ENCODE results near the gene DPH1. TPM values are rescaled to one million over a fixed set of nuclear protein-coding genes. Genes with fewer than 3 reads are reported as not detected.

DPH1 gene
- total and polyA plus RNA-seq, 8 donors, result 11.6 to 188 (median 31.5) TPM

GRCh38 chr17:2025622-2026309 lies 4.2 kb upstream of the DPH1 start:
- Histone ChIP-seq H3K4me3 (peak overlapping the region; percentile 56 to 77 (median 58)), H3K9me3 (no peaks in the 10 kb centered on the region), H3K27me3 (peaks cover 0 to 79% (median 45%) of the 10 kb centered on the region in 3 donors)

GRCh38 chr17:2027528-2028233 lies 2.3 kb upstream of the DPH1 start:
- TF ChIP-seq CTCF (IDR thresholded peaks at IDR 0.05) (no peak), POLR2AphosphoS5 (IDR thresholded peaks at IDR 0.05) (no peak), POLR2A (IDR thresholded peaks at IDR 0.05) (no peak)
- peaks cover 42 to 69% (median 66%) of the 10 kb centered on the region in 4 donors for H3K4me1 ChIP-seq
- intact Hi-C loops (cut with DNase I; ENCODE audit: low total_unique reads), result loop anchor here (5.0 kb wide), 1 partner anchor 120 kb away; no protein-coding TSS in a partner anchor

More at GRCh38 chr17:2025622-2026309, 4.2 kb upstream of the DPH1 start:
- H3K27ac ChIP-seq, result peak overlapping the region in 2 of 5 donors; percentile 18 to 28
- peak; percentile 81 to 89 for DNase-seq
- 0 to 2% (median 2%) methylated on average over 25 to 55 of the region's 55 CpGs for WGBS, 5 donors
- no peaks in the 10 kb centered on the region for H3K36me3 ChIP-seq
- intact Hi-C loops (cut with DNase I; ENCODE audit: low total_unique reads), result loop anchor here (5.0 kb wide), 1 partner anchor 118 kb away; no protein-coding TSS in a partner anchor
- TF ChIP-seq EP300 (IDR thresholded peaks at IDR 0.05) (no peak), POLR2AphosphoS5 (IDR thresholded peaks at IDR 0.05) (peak in 1 of 3 donors; percentile 17), CTCF (IDR thresholded peaks at IDR 0.05) (peak in 5 of 7 experiments; percentile 45 to 84 (median 64)), POLR2A (IDR thresholded peaks at IDR 0.05) (no peak)
- peaks cover 30 to 50% (median 49%) of the 10 kb centered on the region in 4 donors for H3K4me1 ChIP-seq

GRCh38 chr17:2028234-2028614 lies 1.7 kb upstream of the DPH1 start:
- Histone ChIP-seq H3K27ac (no peak overlapping the region), H3K4me1 (peaks cover 42 to 66% (median 64%) of the 10 kb centered on the region in 4 donors), H3K9me3 (no peaks in the 10 kb centered on the region), H3K4me3 (no peak overlapping the region), H3K27me3 (peaks cover 0 to 64% (median 43%) of the 10 kb centered on the region in 3 donors), H3K36me3 (peaks cover 0 to under 1% (median under 1%) of the 10 kb centered on the region in 4 donors)
- no peak for DNase-seq
- 68 to 92% (median 85%) methylated on average over 5 of the region's 5 CpGs for WGBS, 5 donors
- TF ChIP-seq EP300 (IDR thresholded peaks at IDR 0.05) (no peak), CTCF (IDR thresholded peaks at IDR 0.05) (no peak), POLR2AphosphoS5 (IDR thresholded peaks at IDR 0.05) (no peak), POLR2A (IDR thresholded peaks at IDR 0.05) (no peak)
- intact Hi-C loops (cut with DNase I; ENCODE audit: low total_unique reads), result loop anchor here (5.0 kb wide), 1 partner anchor 121 kb away; no protein-coding TSS in a partner anchor

More at GRCh38 chr17:2027528-2028233, 2.3 kb upstream of the DPH1 start:
- peak in 1 of 2 donors; percentile 41 for DNase-seq
- no peaks in the 10 kb centered on the region for H3K9me3 ChIP-seq
- peaks cover 0 to 70% (median 45%) of the 10 kb centered on the region in 3 donors for H3K27me3 ChIP-seq
- H3K4me3 ChIP-seq, result no peak overlapping the region
- 54 to 65% (median 60%) methylated on average over 11 of the region's 11 CpGs for WGBS, 5 donors
- no peak overlapping the region for H3K27ac ChIP-seq
- no peaks in the 10 kb centered on the region for H3K36me3 ChIP-seq

- WGBS, 5 donors, result 54 to 64% (median 63%) methylated on average over 5 to 6 of the region's 6 CpGs
- H3K4me3 ChIP-seq, result no peak overlapping the region
- TF ChIP-seq CTCF (IDR thresholded peaks at IDR 0.05) (no peak), POLR2A (IDR thresholded peaks at IDR 0.05) (no peak), POLR2AphosphoS5 (IDR thresholded peaks at IDR 0.05) (no peak), EP300 (IDR thresholded peaks at IDR 0.05) (no peak)
- peaks cover 0 to 5% (median 5%) of the 10 kb centered on the region in 4 donors for H3K36me3 ChIP-seq
- peaks cover 41 to 66% (median 61%) of the 10 kb centered on the region in 4 donors for H3K4me1 ChIP-seq
- peaks cover 0 to 59% (median 38%) of the 10 kb centered on the region in 3 donors for H3K27me3 ChIP-seq
- H3K27ac ChIP-seq, result no peak overlapping the region
- H3K9me3 ChIP-seq, result no peaks in the 10 kb centered on the region
- no peak for DNase-seq
- intact Hi-C loops (cut with DNase I; ENCODE audit: low total_unique reads), result loop anchor here (5.0 kb wide), 1 partner anchor 121 kb away; no protein-coding TSS in a partner anchor
Observed at GRCh38 chr17:2028737-2029136, 1.2 kb upstream of the DPH1 start.
